Measurements from ENCODE around the gene NAAA. TPM values are rescaled to one million over a fixed set of nuclear protein-coding genes. Genes with fewer than 3 reads are reported as not detected.

The NAAA gene
- total RNA-seq = 10 to 100 TPM; 26.9 to 68.6 (median 47.0) TPM

GRCh38 chr4:75940692-75941253 is at the start of gene NAAA:
TSS of gene NAAA (minus strand) at chr4:75941013. CDS start at chr4:75940949, 64 bp downstream.
- Histone ChIP-seq H3K9me3 (no peaks in the 10 kb centered on the region), H3K27ac (peak within 1 kb of the TSS; percentile 85), H3K36me3 (no peaks in the 10 kb centered on the region), H3K4me1 (peaks cover 9% of the 10 kb centered on the region), H3K4me3 (peak within 1 kb of the TSS; percentile 93), H3K27me3 (no peaks in the 10 kb centered on the region)
- DNase-seq (ENCODE audit: low spot score in 2 of 2) = peak; percentile 92 to 93
- TF ChIP-seq POLR2AphosphoS5 (IDR thresholded peaks at IDR 0.05) (peak in 1 of 3 donors; percentile 24), EP300 (IDR thresholded peaks at IDR 0.05) (no peak), CTCF (IDR thresholded peaks at IDR 0.05) (no peak)
- WGBS = 1% methylated on average over 53 of the region's 66 CpGs

GRCh38 chr4:75989846-75990528 is 49.2 kb upstream of the NAAA start:
- WGBS = 1% methylated on average over 20 of the region's 20 CpGs
- Histone ChIP-seq H3K36me3 (no peaks in the 10 kb centered on the region), H3K9me3 (no peaks in the 10 kb centered on the region), H3K27ac (peak overlapping the region; percentile 66), H3K27me3 (no peaks in the 10 kb centered on the region), H3K4me1 (peaks cover 33% of the 10 kb centered on the region), H3K4me3 (peak overlapping the region; percentile 92)
- no peak for DNase-seq (ENCODE audit: low spot score in 2 of 2)
- TF ChIP-seq EP300 (IDR thresholded peaks at IDR 0.05) (no peak), POLR2AphosphoS5 (IDR thresholded peaks at IDR 0.05) (no peak), POLR2A (IDR thresholded peaks at IDR 0.05) (no peak), CTCF (IDR thresholded peaks at IDR 0.05) (no peak)

- no peak for DNase-seq (ENCODE audit: low spot score in 2 of 2)
- peaks cover 19% of the 10 kb centered on the region for H3K36me3 ChIP-seq
- no peaks in the 10 kb centered on the region for H3K27me3 ChIP-seq
- H3K27ac ChIP-seq = no peak overlapping the region
- no peaks in the 10 kb centered on the region for H3K9me3 ChIP-seq
- 58% methylated on average over 3 of the region's 3 CpGs for WGBS
- peaks cover 29% of the 10 kb centered on the region for H3K4me1 ChIP-seq
- no peak overlapping the region for H3K4me3 ChIP-seq
- TF ChIP-seq POLR2AphosphoS5 (IDR thresholded peaks at IDR 0.05) = no peak
- no peak for TF ChIP-seq CTCF (IDR thresholded peaks at IDR 0.05)
- TF ChIP-seq POLR2A (IDR thresholded peaks at IDR 0.05) = no peak
- TF ChIP-seq EP300 (IDR thresholded peaks at IDR 0.05) = no peak
These were observed 44.3 kb upstream of the NAAA start for GRCh38 chr4:75985116-75985515.

GRCh38 chr4:75980576-75980975 is 39.8 kb upstream of the NAAA start:
- TF ChIP-seq POLR2A (IDR thresholded peaks at IDR 0.05) = no peak
- no peak for TF ChIP-seq EP300 (IDR thresholded peaks at IDR 0.05)
- TF ChIP-seq CTCF (IDR thresholded peaks at IDR 0.05) = no peak
- TF ChIP-seq POLR2AphosphoS5 (IDR thresholded peaks at IDR 0.05) = no peak
- whole genome bisulfite sequencing = 77% methylated on average over 4 of the region's 4 CpGs
- no peaks in the 10 kb centered on the region for H3K9me3 ChIP-seq
- H3K36me3 ChIP-seq = peaks cover 60% of the 10 kb centered on the region
- H3K4me3 ChIP-seq = no peak overlapping the region
- H3K27me3 ChIP-seq = no peaks in the 10 kb centered on the region
- no peak for DNase-seq (ENCODE audit: low spot score in 2 of 2)
- no peak overlapping the region for H3K27ac ChIP-seq
- H3K4me1 ChIP-seq = peaks cover 5% of the 10 kb centered on the region

GRCh38 chr4:75976177-75976576 is 35.4 kb upstream of the NAAA start:
- H3K9me3 ChIP-seq = no peaks in the 10 kb centered on the region
- no peak for DNase-seq (ENCODE audit: low spot score in 2 of 2)
- no peak overlapping the region for H3K4me3 ChIP-seq
- no peak for TF ChIP-seq POLR2A (IDR thresholded peaks at IDR 0.05)
- no peak for TF ChIP-seq CTCF (IDR thresholded peaks at IDR 0.05)
- TF ChIP-seq POLR2AphosphoS5 (IDR thresholded peaks at IDR 0.05) = no peak
- no peak for TF ChIP-seq EP300 (IDR thresholded peaks at IDR 0.05)
- no peaks in the 10 kb centered on the region for H3K27me3 ChIP-seq
- H3K36me3 ChIP-seq = peaks cover 92% of the 10 kb centered on the region
- no peak overlapping the region for H3K27ac ChIP-seq
- no peaks in the 10 kb centered on the region for H3K4me1 ChIP-seq
- WGBS = 94% methylated on average over 2 of the region's 2 CpGs

Measured in suprapubic skin (tissue), 4 donors.